ENCODE data around the gene PDPK1. TPM values are rescaled to one million over a fixed set of nuclear protein-coding genes. Genes with fewer than 3 reads are reported as not detected.

PDPK1 gene
- total RNA-seq, 4 donors from 2014 or later, result 39.6 to 96.9 (median 69.5) TPM

- in situ Hi-C loops (cut with MboI; ENCODE audit: low pct_ligation_motif_present in 1 of 4, low pct_unique_long_range_greater_than_20kb in 1 of 4, low sequenced_read_pairs in 3 of 4) (no loop called here), intact Hi-C loops (cut with DNase I; ENCODE audit: low total_unique reads) (no loop called here)
- Histone ChIP-seq H3K4me3 (no peak overlapping the region), H3K27me3 (no peaks in the 10 kb centered on the region), H3K27ac (peak overlapping the region; percentile 39 to 72 (median 60)), H3K4me1 (peaks cover 0 to 16% (median 0%) of the 10 kb centered on the region in 4 donors), H3K9me3 (no peaks in the 10 kb centered on the region), H3K36me3 (no peaks in the 10 kb centered on the region)
- TF ChIP-seq POLR2AphosphoS5 (IDR thresholded peaks at IDR 0.05) (no peak), POLR2A (IDR thresholded peaks at IDR 0.05) (no peak), CTCF (IDR thresholded peaks at IDR 0.05) (no peak), EP300 (IDR thresholded peaks at IDR 0.05; ENCODE audit: low read depth) (no peak)
- WGBS, 2 donors (ENCODE audit: low coverage in 1 of 2), result 80% methylated on average over 1 to 14 of the region's 14 CpGs
- peak; percentile 49 for DNase-seq
These were observed 30.7 kb upstream of the PDPK1 start for GRCh38 chr16:2507052-2507659.

GRCh38 chr16:2507665-2508064 lies 30.2 kb upstream of the PDPK1 start:
- in situ Hi-C loops (cut with MboI; ENCODE audit: low pct_ligation_motif_present in 1 of 4, low pct_unique_long_range_greater_than_20kb in 1 of 4, low sequenced_read_pairs in 3 of 4), result no loop called here
- Histone ChIP-seq H3K4me3 (no peak overlapping the region), H3K4me1 (peaks cover 0 to 13% (median under 1%) of the 10 kb centered on the region in 4 donors), H3K9me3 (no peaks in the 10 kb centered on the region), H3K36me3 (no peaks in the 10 kb centered on the region), H3K27me3 (no peaks in the 10 kb centered on the region), H3K27ac (peak overlapping the region; percentile 31 to 72 (median 60))
- TF ChIP-seq EP300 (IDR thresholded peaks at IDR 0.05; ENCODE audit: low read depth) (no peak), CTCF (IDR thresholded peaks at IDR 0.05) (no peak), POLR2A (IDR thresholded peaks at IDR 0.05) (no peak), POLR2AphosphoS5 (IDR thresholded peaks at IDR 0.05) (no peak)
- WGBS, 2 donors (ENCODE audit: low coverage in 1 of 2), result 87% methylated on average over 11 of the region's 11 CpGs; no CpG with 5 or more reads in 1 of the 2 donors
- intact Hi-C loops (cut with DNase I; ENCODE audit: low total_unique reads), result no loop called here
- DNase-seq, result peak; percentile 44

GRCh38 chr16:2508722-2509400 lies 29.0 kb upstream of the PDPK1 start:
- no peak overlapping the region for H3K4me3 ChIP-seq
- no peak overlapping the region for H3K27ac ChIP-seq
- WGBS, 2 donors (ENCODE audit: low coverage in 1 of 2), result 91 to 92% methylated on average over 4 to 18 of the region's 18 CpGs
- H3K36me3 ChIP-seq, result no peaks in the 10 kb centered on the region
- TF ChIP-seq POLR2AphosphoS5 (IDR thresholded peaks at IDR 0.05) (no peak), CTCF (IDR thresholded peaks at IDR 0.05) (no peak), EP300 (IDR thresholded peaks at IDR 0.05; ENCODE audit: low read depth) (no peak), POLR2A (IDR thresholded peaks at IDR 0.05) (no peak)
- in situ Hi-C loops (cut with MboI; ENCODE audit: low pct_ligation_motif_present in 1 of 4, low pct_unique_long_range_greater_than_20kb in 1 of 4, low sequenced_read_pairs in 3 of 4), result no loop called here
- DNase-seq, result no peak
- H3K4me1 ChIP-seq, result peaks cover 6 to 14% (median 7%) of the 10 kb centered on the region in 4 donors
- H3K9me3 ChIP-seq, result no peaks in the 10 kb centered on the region
- intact Hi-C loops (cut with DNase I; ENCODE audit: low total_unique reads), result no loop called here
- no peaks in the 10 kb centered on the region for H3K27me3 ChIP-seq

GRCh38 chr16:2511128-2511800 lies 26.6 kb upstream of the PDPK1 start:
- H3K27ac ChIP-seq, result no peak overlapping the region
- TF ChIP-seq EP300 (IDR thresholded peaks at IDR 0.05; ENCODE audit: low read depth) (no peak), CTCF (IDR thresholded peaks at IDR 0.05) (no peak), POLR2AphosphoS5 (IDR thresholded peaks at IDR 0.05) (no peak), POLR2A (IDR thresholded peaks at IDR 0.05) (no peak)
- no peaks in the 10 kb centered on the region for H3K27me3 ChIP-seq
- H3K9me3 ChIP-seq, result no peaks in the 10 kb centered on the region
- peak; percentile 71 for DNase-seq
- peaks cover 15 to 29% (median 21%) of the 10 kb centered on the region in 4 donors for H3K4me1 ChIP-seq
- intact Hi-C loops (cut with DNase I; ENCODE audit: low total_unique reads), result no loop called here
- in situ Hi-C loops (cut with MboI; ENCODE audit: low pct_ligation_motif_present in 1 of 4, low pct_unique_long_range_greater_than_20kb in 1 of 4, low sequenced_read_pairs in 3 of 4), result no loop called here
- WGBS, 2 donors (ENCODE audit: low coverage in 1 of 2), result 29 to 59% methylated on average over 16 to 24 of the region's 24 CpGs
- H3K4me3 ChIP-seq, result no peak overlapping the region
- H3K36me3 ChIP-seq, result no peaks in the 10 kb centered on the region
